NB4 (cell line): ENCODE measurements around the gene DCBLD2.

Experiments used
- MAX ChIP-seq: IDR thresholded peaks from 2 replicates; pipeline ENCODE4 v1.6.1; 2011; ENCODE audit warnings: low read depth, low read length
- MYC ChIP-seq: IDR thresholded peaks from 2 replicates; pipeline ENCODE4 v1.6.1; 2011; ENCODE audit warnings: low read depth, low read length
- POLR2A ChIP-seq: IDR thresholded peaks from 2 replicates; pipeline ENCODE4 v1.6.1; 2011; ENCODE audit warnings: mild to moderate bottlenecking; ENCODE audit not compliant: insufficient read length; ENCODE audit errors: extremely low read depth
- TF ChIP-seq, protein P1 (sequence below): IDR thresholded peaks from one replicate; pipeline ENCODE4 v1.5.1; 2012; ENCODE audit warnings: low read depth, low read length

- TF ChIP-seq, protein P1, sequence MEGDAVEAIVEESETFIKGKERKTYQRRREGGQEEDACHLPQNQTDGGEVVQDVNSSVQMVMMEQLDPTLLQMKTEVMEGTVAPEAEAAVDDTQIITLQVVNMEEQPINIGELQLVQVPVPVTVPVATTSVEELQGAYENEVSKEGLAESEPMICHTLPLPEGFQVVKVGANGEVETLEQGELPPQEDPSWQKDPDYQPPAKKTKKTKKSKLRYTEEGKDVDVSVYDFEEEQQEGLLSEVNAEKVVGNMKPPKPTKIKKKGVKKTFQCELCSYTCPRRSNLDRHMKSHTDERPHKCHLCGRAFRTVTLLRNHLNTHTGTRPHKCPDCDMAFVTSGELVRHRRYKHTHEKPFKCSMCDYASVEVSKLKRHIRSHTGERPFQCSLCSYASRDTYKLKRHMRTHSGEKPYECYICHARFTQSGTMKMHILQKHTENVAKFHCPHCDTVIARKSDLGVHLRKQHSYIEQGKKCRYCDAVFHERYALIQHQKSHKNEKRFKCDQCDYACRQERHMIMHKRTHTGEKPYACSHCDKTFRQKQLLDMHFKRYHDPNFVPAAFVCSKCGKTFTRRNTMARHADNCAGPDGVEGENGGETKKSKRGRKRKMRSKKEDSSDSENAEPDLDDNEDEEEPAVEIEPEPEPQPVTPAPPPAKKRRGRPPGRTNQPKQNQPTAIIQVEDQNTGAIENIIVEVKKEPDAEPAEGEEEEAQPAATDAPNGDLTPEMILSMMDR: no peak
- TF ChIP-seq POLR2A (peak; percentile 71), MAX (0 out of 2 replicates have a peak, but pooled peaks have one; percentile 3), MYC (no peak)
These were observed at the start of gene DCBLD2 for GRCh38 chr3:98901392-98902350.
